Neural cell (in vitro differentiated cells): Measurements from ENCODE around the gene P2RY8. TPM values are rescaled to one million over a fixed set of nuclear protein-coding genes. Genes with fewer than 3 reads are reported as not detected.

Source experiments
- H2AFZ ChIP-seq: fragments of 200-600, 300-800 bp; sonication (generic), shearing (Covaris generic); 2 replicates; pipeline ENCODE4 v1.6.0; 2014; ENCODE audit warnings: low read depth, mild to moderate bottlenecking, antibody characterized with exemption, low read length, moderate library complexity
- H3F3A ChIP-seq: fragments of 200-600 bp; shearing (Covaris generic); 2 replicates; pipeline ENCODE4 v1.6.1; 2016; ENCODE audit warnings: mild to moderate bottlenecking, moderate library complexity, mixed read lengths, antibody characterized with exemption, low read length; ENCODE audit not compliant: insufficient read depth, poor library complexity, severe bottlenecking
- H3K27ac ChIP-seq: fragments of 200-600, 300-800 bp; sonication (generic), shearing (Covaris generic); 2 replicates; pipeline ENCODE4 v1.5.1; 2014; ENCODE audit warnings: mild to moderate bottlenecking, low read length, moderate library complexity
- H3K27me3 ChIP-seq: fragments of 300-800, 200-600 bp; sonication (generic), shearing (Covaris generic); 2 replicates; pipeline ENCODE4 v1.6.0; 2014; ENCODE audit warnings: mild to moderate bottlenecking, low read depth, low read length, moderate library complexity; ENCODE audit not compliant: insufficient read depth
- H3K36me3 ChIP-seq: fragments of 300-800, 200-600 bp; sonication (generic), shearing (Covaris generic); 2 replicates; pipeline ENCODE4 v1.5.1; 2014; ENCODE audit warnings: mild to moderate bottlenecking, antibody characterized with exemption, low read length, moderate library complexity; ENCODE audit not compliant: insufficient read depth
- H3K4me2 ChIP-seq: fragments of 300-800, 200-600 bp; sonication (generic), shearing (Covaris generic); 2 replicates; pipeline ENCODE4 v1.6.0; 2014; ENCODE audit warnings: mild to moderate bottlenecking, low read length
- H3K4me3 ChIP-seq: fragments of 300-800, 200-600 bp; sonication (generic), shearing (Covaris generic); 2 replicates; pipeline ENCODE4 v1.5.1; 2014; ENCODE audit warnings: mild to moderate bottlenecking, low read length, moderate library complexity
- H3K79me2 ChIP-seq: fragments of 200-600 bp; shearing (Covaris generic); replicated peaks from 2 replicates; pipeline ENCODE4 v1.6.0; 2014; ENCODE audit warnings: mild to moderate bottlenecking, low read length, moderate library complexity; ENCODE audit not compliant: insufficient read depth
- H3K9ac ChIP-seq: fragments of 300-800, 200-600 bp; sonication (generic), shearing (Covaris generic); 2 replicates; pipeline ENCODE4 v1.6.1; 2016; ENCODE audit warnings: mild to moderate bottlenecking, low read length, mixed read lengths
- H3K9me2 ChIP-seq: fragments of 200-600 bp; shearing (Covaris generic); 2 replicates; pipeline ENCODE4 v1.6.1; 2016; ENCODE audit warnings: mild to moderate bottlenecking, low read length, mixed read lengths; ENCODE audit not compliant: insufficient read depth
- H3K9me3 ChIP-seq: fragments of 200-600, 300-800 bp; sonication (generic), shearing (Covaris generic); 2 replicates; pipeline ENCODE4 v1.6.1; 2016; ENCODE audit warnings: mild to moderate bottlenecking, mixed run types, low read length, moderate library complexity, mixed read lengths
- H4K20me1 ChIP-seq: fragments of 200-600 bp; shearing (Covaris generic); 2 replicates; pipeline ENCODE4 v1.6.1; 2016; ENCODE audit warnings: mild to moderate bottlenecking, mixed run types; ENCODE audit not compliant: insufficient read depth
- EP300 ChIP-seq: fragments of 450-650 bp; conservative IDR thresholded peaks from 2 replicates; pipeline ENCODE4 v1.6.1; 2014; ENCODE audit warnings: antibody characterized with exemption, mild to moderate bottlenecking, moderate library complexity; ENCODE audit not compliant: poor library complexity, severe bottlenecking
- EZH2 ChIP-seq: fragments of 200-600, 300-800 bp; shearing (Covaris generic), sonication (generic); IDR thresholded peaks from 2 replicates; pipeline ENCODE4 v1.6.1; 2014; ENCODE audit warnings: antibody characterized with exemption, low read length, borderline replicate concordance, mild to moderate bottlenecking; ENCODE audit not compliant: insufficient read depth, poor library complexity, severe bottlenecking
- MXI1 ChIP-seq: fragments of 450-650 bp; conservative IDR thresholded peaks from 2 replicates; pipeline ENCODE4 v1.6.1; 2014; ENCODE audit warnings: antibody characterized with exemption, mild to moderate bottlenecking; ENCODE audit not compliant: poor library complexity, severe bottlenecking
- POLR2AphosphoS5 ChIP-seq: IDR thresholded peaks from 2 replicates; pipeline ENCODE4 v1.6.1; 2012
- RAD21 ChIP-seq: fragments of 450-650 bp; conservative IDR thresholded peaks from 2 replicates; pipeline ENCODE4 v1.6.1; 2014; ENCODE audit warnings: antibody characterized with exemption, mild to moderate bottlenecking, moderate library complexity
- TAF1 ChIP-seq: IDR thresholded peaks from 2 replicates; pipeline ENCODE4 v1.6.1; 2012; ENCODE audit warnings: low read depth
- polyA plus RNA-seq: library from polyadenylated mRNA; depleted of rRNA; stranded (reverse); fragments of >200 nt; gene quantifications from 2 replicates; pipeline ENCODE4 v1.2.3, GENCODE V29; 2014
- TF ChIP-seq, protein P1 (sequence below): fragments of 450-650 bp; IDR thresholded peaks from 2 replicates; pipeline ENCODE4 v1.5.1; 2014; ENCODE audit warnings: antibody characterized with exemption, mild to moderate bottlenecking, moderate library complexity; ENCODE audit not compliant: poor library complexity, severe bottlenecking

P2RY8 gene
- polyA plus RNA-seq, 1 donor from 2014 or later: not detected

DNA sequence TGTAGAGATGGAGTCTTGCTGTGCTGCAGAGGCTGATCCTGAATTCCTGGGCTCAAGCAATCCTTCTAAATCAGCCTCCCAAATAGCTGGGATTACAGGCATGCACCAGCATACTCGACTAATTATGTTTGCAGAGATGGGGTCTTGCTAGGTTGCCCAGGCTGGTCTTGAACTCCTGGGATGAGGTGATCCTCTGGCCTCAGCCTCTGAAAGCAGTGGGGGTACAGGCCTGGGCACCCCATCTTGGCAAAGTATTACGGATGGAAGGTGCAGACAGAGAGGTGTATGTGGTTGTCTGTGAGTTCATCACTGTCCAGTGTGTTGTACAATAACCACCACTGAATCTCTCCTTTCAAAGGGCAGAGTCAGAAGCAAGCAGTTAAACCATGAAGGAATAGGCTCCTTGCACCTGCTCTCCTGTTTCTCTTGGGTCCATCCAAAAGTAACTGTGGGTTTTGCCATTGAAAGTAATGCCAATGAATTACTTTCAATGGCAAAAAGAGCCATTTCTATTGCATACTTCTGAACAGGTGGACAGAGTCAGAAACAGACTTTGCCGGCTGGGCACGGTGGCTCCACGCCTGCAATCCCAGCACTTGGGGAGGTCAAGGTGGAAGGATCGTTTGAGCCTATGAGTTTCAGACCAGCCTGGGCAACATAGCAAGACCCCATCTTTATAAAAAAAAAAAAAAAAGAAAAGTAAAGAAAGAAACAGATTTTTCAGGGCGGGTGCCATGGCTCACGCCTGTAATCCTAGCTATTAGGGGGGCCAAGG, 47.4 kb upstream of the P2RY8 start (continued):
- TF ChIP-seq EP300 (no peak), RAD21 (no peak)

DNA sequence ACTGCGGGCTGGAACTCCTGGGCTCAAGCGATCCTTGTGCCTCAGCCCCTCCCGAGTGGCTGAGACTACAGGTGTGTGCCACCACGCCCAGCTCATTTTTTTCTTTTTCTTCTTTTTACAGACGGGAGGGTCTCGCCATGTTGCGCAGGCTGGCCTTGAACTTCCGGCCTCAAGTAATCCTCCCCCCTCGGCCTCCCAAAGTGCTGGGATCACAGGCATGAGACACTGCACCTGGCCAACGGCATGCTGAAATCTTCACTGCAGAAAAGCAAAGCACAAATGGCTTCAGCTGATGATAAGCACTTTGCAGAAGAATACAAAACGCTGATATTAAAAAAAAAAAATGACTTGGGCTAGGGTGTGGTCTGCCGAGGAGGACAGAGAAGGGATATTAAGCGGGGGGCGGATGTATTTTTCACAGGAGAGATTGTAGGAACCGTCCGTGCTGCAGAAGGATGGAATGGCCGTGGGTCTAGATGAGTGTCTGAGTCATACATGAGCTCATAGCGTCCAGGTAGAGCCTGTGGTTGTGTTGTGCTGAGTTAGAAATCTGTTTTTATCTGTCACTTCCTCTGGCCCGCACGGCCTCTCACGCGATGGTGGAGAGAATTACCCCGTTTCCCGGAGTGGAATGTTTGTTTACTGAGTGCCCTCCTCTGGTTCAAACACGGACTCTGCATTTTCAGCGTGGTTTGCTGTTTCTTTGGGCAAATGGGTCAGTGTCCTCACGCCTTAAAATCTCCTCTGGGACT, 45.9 kb upstream of the P2RY8 start:
- Histone ChIP-seq H3K27ac (no peak overlapping the region), H3K4me2 (no peak overlapping the region), H3K27me3 (no peaks in the 10 kb centered on the region), H4K20me1 (no peaks in the 10 kb centered on the region), H3K36me3 (no peaks in the 10 kb centered on the region), H3K9me2 (no peaks in the 10 kb centered on the region), H3K9ac (no peak overlapping the region), H3K9me3 (no peaks in the 10 kb centered on the region), H3K4me3 (no peak overlapping the region), H2AFZ (no peak overlapping the region), H3F3A (no peaks in the 10 kb centered on the region), H3K79me2 (no peaks in the 10 kb centered on the region)
- TF ChIP-seq EP300 (no peak), RAD21 (no peak), TAF1 (no peak), POLR2AphosphoS5 (no peak), MXI1 (no peak)
- TF ChIP-seq, protein P1, sequence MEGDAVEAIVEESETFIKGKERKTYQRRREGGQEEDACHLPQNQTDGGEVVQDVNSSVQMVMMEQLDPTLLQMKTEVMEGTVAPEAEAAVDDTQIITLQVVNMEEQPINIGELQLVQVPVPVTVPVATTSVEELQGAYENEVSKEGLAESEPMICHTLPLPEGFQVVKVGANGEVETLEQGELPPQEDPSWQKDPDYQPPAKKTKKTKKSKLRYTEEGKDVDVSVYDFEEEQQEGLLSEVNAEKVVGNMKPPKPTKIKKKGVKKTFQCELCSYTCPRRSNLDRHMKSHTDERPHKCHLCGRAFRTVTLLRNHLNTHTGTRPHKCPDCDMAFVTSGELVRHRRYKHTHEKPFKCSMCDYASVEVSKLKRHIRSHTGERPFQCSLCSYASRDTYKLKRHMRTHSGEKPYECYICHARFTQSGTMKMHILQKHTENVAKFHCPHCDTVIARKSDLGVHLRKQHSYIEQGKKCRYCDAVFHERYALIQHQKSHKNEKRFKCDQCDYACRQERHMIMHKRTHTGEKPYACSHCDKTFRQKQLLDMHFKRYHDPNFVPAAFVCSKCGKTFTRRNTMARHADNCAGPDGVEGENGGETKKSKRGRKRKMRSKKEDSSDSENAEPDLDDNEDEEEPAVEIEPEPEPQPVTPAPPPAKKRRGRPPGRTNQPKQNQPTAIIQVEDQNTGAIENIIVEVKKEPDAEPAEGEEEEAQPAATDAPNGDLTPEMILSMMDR: no peak

DNA sequence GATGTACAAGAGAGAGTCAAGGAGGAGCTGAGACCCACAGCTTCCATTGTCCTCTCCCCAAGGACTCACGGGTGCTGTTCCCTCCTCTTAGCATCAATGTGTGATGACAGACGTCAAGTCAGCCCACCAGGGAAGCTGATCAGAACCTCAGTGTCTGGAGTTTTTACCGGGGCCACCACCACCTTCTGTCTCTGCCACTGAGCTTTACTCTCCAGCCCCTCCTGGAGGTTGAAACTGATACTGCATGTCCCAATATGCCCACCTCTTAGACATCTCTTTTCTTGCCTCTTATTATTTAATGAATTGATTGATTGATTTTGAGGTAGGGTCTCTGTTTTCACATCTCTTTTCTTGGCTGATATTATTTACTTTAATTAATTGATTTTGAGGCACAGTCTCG, 44.1 kb upstream of the P2RY8 start:
- Histone ChIP-seq H2AFZ (no peak overlapping the region), H3K4me3 (no peak overlapping the region)

More for the DNA sequence above, 44.1 kb upstream of the P2RY8 start:
- Histone ChIP-seq H3K27ac (no peak overlapping the region), H4K20me1 (no peaks in the 10 kb centered on the region), H3K36me3 (no peaks in the 10 kb centered on the region), H3K9ac (no peak overlapping the region), H3K9me2 (no peaks in the 10 kb centered on the region), H3K27me3 (no peaks in the 10 kb centered on the region), H3K9me3 (no peaks in the 10 kb centered on the region), H3K79me2 (no peaks in the 10 kb centered on the region), H3F3A (no peaks in the 10 kb centered on the region), H3K4me2 (no peak overlapping the region)
- no peak for TF ChIP-seq RAD21
- TF ChIP-seq, protein P1: peak; percentile 25
- TF ChIP-seq MXI1: no peak
- no peak for TF ChIP-seq EZH2
